GM19324 (cell line): Measurements from ENCODE around the gene FAAP24.
"Not testable (repeated sequence)": the region's sequence is repeated elsewhere in the genome, so short reads cannot be mapped to it uniquely, and the experiment has no call there.

Experiments used
- ATAC-seq: cut with Tn5 transposase; IDR thresholded peaks from one replicate; pipeline ENCODE4 v1.9.1; 2021; ENCODE audit warnings: mild to moderate bottlenecking, moderate library complexity; ENCODE audit not compliant: unreplicated experiment, low FRiP score

The FAAP24 gene

GRCh38 chr19:32971715-32972540 lies at the start of gene FAAP24, which contains the start of gene CEP89:
FAAP24 (plus strand) TSS chr19:32972242; CDS start chr19:32973197, 955 bp downstream.
CEP89 (minus strand) TSS chr19:32971958; CDS start chr19:32971874, 84 bp downstream.
- ATAC-seq = peak; percentile 99

GRCh38 chr19:32924200-32924599 lies 47.8 kb upstream of the FAAP24 start:
- no peak for ATAC-seq

DNA sequence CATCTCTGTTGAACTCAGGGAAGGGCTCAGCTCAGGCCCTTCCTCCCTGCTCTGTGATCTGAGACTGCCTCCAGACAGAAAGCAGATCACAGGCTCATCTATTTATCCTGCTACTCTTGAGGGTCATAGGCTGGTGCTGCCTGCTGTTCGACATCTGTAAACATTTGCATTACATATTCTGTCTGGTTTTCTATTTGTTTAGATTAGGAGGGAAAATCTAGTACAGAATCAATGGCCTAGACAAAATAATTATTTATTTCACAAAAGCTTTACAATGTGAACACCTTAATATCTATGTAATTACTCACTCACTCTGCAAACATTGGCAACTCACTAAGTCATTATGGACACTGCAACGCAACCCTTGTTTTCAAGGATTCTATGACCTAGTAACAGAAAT lies 43.2 kb upstream of the FAAP24 start:
- ATAC-seq = no peak

- ATAC-seq = no peak
Measured at GRCh38 chr19:32930567-32930966, 41.5 kb upstream of the FAAP24 start.

DNA sequence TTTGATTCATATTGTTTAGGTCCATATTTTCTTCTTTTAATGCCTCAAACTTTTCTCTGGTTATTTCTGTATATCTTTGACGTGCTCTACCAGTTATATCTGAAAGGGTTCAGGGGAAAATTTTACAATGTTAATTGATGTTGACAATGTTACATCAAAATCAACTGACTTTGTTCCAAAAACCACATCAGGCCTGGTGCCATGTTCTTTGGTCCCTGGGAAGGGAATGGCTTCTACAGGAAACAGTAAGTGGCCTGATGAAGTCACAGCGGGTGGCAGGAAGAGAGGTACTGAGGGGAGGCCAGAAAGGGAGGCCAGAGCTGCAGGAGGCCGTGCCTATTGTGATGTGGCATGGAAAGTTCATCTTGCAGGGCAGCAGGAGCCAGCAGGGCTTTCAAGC lies 38.5 kb upstream of the FAAP24 start:
- no peak for ATAC-seq

DNA sequence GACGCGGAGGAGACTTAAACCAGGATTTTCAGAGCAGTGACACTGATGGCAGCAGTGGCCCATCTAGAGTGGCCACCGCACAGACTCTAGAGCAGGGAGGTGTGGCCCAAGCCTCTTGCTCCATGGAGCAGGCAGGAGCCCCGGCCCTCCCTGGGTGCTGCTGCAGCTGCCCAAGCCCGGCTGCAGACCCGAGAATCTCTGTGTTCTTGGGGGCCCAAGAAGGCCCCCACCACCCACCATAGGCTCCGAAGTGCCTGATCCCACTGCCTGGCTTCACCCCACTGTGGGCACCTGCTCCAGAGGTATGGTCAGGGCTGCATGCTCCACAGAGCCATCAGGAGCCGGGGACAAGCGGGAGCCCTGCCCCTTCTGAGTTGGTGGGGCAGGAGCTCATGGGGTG lies 36.4 kb upstream of the FAAP24 start:
- ATAC-seq = no peak

DNA sequence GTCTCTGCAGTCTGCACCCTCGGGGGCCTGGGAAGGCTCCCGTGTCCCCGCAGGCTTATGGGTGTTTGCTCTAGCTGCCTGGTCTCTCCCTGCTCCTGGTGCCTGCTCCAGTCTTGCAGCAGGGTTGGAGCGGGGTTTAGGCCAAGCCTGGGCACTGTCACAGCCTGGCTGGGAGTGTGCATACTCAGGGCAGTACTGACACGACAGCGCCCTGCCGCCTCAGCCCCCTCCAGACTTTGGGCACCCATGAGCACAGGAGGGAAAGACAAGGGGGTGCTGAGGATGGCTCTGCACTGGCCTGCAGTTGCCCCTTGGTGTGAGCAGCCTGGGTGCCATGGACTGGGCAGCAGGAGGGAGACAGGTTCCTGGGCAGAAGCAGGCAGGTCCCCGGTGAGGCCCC lies 36.0 kb upstream of the FAAP24 start:
- ATAC-seq = no peak

- ATAC-seq = not testable (repeated sequence)
Measured at GRCh38 chr19:32941273-32941672, 30.8 kb upstream of the FAAP24 start.

GRCh38 chr19:32945260-32945659 lies 26.8 kb upstream of the FAAP24 start:
- no peak for ATAC-seq

- no peak for ATAC-seq
Measured at GRCh38 chr19:32966750-32967149, 5.3 kb upstream of the FAAP24 start.

GRCh38 chr19:32969549-32969948 lies 2.5 kb upstream of the FAAP24 start:
- no peak for ATAC-seq

- no peak for ATAC-seq
Measured at GRCh38 chr19:32971012-32971595, 938 bp upstream of the FAAP24 start.

DNA sequence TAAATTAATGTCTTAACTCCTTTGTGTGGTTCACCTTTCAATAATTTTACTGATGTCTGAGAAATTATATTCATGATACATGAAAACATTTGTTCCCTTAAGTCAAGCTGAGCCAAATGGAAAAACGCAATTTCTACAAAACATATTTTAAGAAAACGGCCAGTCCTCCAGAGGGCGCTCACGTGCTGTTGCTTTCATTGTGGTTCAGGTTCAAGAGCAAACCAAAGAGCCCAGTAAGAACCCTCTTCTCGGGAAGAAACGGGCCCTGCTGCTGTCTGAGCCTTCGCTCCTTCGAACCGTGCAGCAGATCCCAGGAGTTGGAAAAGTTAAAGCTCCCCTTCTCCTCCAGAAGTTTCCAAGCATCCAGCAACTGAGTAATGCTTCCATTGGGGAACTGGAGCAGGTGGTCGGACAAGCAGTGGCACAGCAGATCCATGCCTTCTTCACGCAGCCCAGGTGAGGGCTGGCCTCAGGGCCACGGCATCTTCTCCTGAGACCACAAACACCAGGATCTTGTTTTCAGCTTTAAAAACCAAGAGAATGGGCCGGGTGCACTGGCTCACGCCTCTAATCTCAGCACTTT lies 4.3 kb downstream of the FAAP24 start:
- no peak for ATAC-seq

DNA sequence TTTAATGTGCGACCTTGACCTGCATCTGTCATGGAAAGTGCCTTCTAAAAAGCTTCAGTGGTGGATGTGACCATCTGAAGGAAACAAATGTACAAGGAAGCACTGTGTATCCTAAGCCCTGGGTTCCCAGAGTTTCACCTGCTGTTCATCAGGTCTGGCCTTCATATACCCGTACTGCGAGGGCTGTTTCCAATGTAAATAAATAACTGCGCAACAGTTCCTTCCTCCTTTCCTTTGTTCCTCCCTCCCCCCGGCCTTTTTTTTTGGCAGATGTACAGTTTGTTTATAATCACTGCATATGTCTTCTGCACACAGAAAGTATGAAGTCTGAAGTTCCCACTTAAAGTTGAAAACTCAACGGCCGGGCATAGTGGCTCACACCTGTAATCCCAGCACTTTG lies 5.2 kb downstream of the FAAP24 start:
- ATAC-seq = no peak

DNA sequence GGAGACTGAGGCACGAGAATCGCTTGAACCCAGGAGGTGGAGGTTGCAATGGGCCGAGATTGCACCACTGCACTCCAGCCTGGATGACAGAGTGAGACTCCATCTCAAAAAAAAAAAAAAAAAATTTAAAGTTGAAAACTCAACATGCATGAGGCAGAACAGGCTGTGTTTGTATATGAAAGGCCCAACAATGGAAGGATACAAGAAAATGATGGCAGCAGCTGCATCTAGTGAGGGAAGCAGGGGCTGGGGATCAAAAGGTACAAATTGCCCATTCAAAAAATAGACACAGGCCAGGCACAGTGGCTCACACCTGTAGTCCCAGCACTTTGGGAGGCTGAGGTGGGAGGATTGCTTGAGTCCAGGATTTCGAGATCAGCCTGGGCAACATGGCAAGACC lies 5.8 kb downstream of the FAAP24 start:
- not testable (repeated sequence) for ATAC-seq

DNA sequence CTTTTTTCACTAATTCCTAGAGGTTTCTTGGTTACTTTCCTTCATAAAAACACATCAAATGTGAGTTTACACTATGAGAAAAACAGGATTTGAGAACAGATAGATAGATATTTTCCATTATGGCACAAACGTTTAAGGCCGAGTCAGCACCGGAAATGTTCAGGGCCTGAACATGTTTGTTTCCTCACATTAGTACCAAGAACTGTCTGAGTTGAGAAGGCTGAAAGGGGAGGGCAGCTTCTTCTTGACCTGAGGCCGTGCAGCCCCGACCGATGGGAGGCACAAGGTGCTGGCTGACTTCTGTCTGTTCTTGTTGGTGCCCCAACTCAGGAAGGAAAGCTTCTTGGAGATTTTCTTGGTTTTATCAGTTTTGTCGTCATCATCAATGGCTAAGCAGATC lies 7.8 kb downstream of the FAAP24 start:
- ATAC-seq = not testable (repeated sequence)

DNA sequence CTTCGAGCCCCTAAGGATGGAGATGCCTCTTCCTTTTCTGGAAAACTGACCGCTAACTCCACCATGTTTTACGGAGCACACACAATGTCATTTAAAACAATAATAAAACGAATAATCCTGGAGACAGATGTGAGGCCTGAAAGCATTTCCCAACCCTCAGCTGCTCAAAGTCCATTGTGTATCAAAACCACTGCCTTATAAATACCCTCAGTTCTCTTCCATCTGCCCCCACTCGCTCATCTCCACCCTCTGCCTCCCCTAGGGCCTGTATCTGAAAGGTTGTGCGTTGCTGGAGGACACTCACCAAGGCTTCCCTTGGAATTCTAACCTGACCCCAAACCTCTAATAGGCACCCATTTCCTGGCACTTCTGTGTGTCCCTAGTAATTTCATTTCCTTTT lies 10.4 kb downstream of the FAAP24 start:
- ATAC-seq = not testable (repeated sequence)

- ATAC-seq = not testable (repeated sequence)
Measured at GRCh38 chr19:32988254-32988653, 16.2 kb downstream of the FAAP24 start.

DNA sequence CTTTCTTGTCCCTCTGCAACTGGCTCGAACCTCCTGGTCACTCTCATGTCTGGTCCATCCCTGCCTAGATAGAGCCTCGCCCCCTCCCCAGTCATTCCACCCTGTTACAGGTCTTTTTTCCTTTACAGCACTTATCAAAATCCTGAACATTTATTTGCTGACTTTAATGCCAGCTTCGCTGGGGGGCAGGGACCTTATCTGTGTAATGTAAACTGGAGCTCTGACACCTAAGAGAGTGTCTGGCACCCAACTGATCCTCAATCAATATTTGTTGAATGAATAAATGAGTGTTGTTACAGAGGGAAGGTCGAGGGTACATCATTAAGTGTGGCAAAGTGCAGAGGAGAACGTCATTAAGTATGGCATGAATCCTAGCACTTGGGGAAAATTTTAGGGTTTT lies 16.7 kb downstream of the FAAP24 start:
- ATAC-seq = no peak

DNA sequence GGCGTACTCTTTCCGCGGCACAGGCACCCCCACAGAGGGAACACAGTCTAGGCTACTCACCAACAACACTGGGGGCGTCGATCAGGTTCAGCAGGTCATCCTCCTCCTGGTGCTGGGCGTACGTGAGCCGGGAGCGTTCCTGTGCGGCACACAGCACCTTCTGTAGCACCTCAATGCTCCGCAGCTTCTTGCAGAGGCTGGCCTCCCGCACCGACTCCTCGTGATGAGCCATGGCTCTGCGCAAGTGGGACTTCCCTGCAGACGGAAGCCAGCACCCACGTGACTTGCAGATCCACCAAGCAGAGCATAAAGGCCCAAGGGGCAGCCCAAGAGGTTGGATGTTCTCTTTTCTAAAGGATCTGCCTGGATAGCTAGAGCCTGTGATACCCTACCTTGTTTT lies 23.9 kb downstream of the FAAP24 start:
- ATAC-seq = not testable (repeated sequence)

DNA sequence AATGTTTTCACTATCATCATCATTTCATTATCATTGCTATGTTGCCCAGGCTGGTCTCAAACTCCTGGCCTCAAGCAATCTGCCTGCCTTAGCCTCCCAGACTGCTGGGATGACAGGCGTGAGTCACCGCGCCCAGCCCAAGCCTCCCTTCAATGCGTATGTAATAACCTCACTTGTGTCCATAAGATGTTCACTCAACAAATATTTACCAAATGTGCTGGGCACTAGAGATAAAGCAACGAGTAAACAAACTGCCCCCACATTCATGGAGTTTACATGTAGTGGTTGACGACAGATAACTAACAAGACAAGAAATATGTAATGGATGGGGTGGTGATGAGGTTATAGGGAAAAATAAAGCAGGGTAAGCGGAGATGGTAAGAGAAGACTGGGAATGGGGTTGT lies 25.0 kb downstream of the FAAP24 start:
- ATAC-seq = not testable (repeated sequence)
